ENCODE results near the gene MORN1. TPM values are rescaled to one million over a fixed set of nuclear protein-coding genes. Genes with fewer than 3 reads are reported as not detected.

The MORN1 gene
- total and polyA plus RNA-seq, 2 donors (not counting 3 experiments of a cell fraction or from before 2014, with no cell fraction given): 4.3 to 6.4 TPM

GRCh38 chr1:2427051-2427450, 35.7 kb upstream of the MORN1 start:
- FAIRE-seq (no peak), DNase-seq (ENCODE audit: low read depth, low spot score) (no peak)
- Histone ChIP-seq H3K4me1 (ENCODE audit: control insufficient read depth, extremely low read depth, insufficient read depth, low read length) (no peaks in the 10 kb centered on the region), H3K9me3 (replicated peaks; ENCODE audit: control insufficient read depth, insufficient read depth, low read length) (no peaks in the 10 kb centered on the region), H2AFZ (ENCODE audit: low read depth, low read length) (no peak overlapping the region), H3K27me3 (ENCODE audit: control insufficient read depth in 2 of 2, insufficient read depth in 2 of 2, low read length in 2 of 2) (no peaks in the 10 kb centered on the region), H3K4me2 (ENCODE audit: insufficient read depth, low read length) (no peak overlapping the region), H4K20me1 (replicated peaks; ENCODE audit: control insufficient read depth, extremely low read depth, insufficient read depth, low read length) (no peaks in the 10 kb centered on the region), H3K9ac (replicated peaks; ENCODE audit: extremely low read depth, insufficient read depth, low read length) (no peak overlapping the region), H3K9me1 (replicated peaks; ENCODE audit: control insufficient read depth, extremely low read depth, insufficient read depth, low read length) (no peaks in the 10 kb centered on the region), H3K4me3 (replicated peaks in 1 of 3; ENCODE audit: insufficient read depth in 1 of 3, low read depth in 1 of 3, low read length in 3 of 3) (no peak overlapping the region), H3K27ac (ENCODE audit: insufficient read depth, low read depth, low read length) (no peak overlapping the region), H3K79me2 (ENCODE audit: control insufficient read depth, insufficient read depth, low read length) (no peaks in the 10 kb centered on the region), H3K36me3 (ENCODE audit: control insufficient read depth in 2 of 2, extremely low read depth in 1 of 2, insufficient read depth in 2 of 2, low read length in 2 of 2) (no peaks in the 10 kb centered on the region)
- TF ChIP-seq MYC (IDR thresholded peaks at IDR 0.05; ENCODE audit: low read depth, low read length) (no peak), MAX (IDR thresholded peaks at IDR 0.05; ENCODE audit: insufficient read depth, insufficient read length) (no peak), POLR2A (IDR thresholded peaks at IDR 0.05; ENCODE audit: low read depth, low read length) (no peak), CTCF (IDR thresholded peaks at IDR 0.05; ENCODE audit: extremely low read depth in 1 of 2, insufficient read depth in 1 of 2, low read depth in 1 of 2, low read length in 2 of 2) (no peak), POLR2AphosphoS5 (IDR thresholded peaks at IDR 0.05; ENCODE audit: insufficient read depth, low read depth, low read length) (no peak), JUN (IDR thresholded peaks at IDR 0.05; ENCODE audit: borderline replicate concordance, insufficient read depth, insufficient read length, low read depth) (no peak), GATA2 (IDR thresholded peaks at IDR 0.05; ENCODE audit: insufficient read depth, insufficient read length, low read depth, low read length) (no peak), FOS (IDR thresholded peaks at IDR 0.05; ENCODE audit: borderline replicate concordance, insufficient read depth, low read length) (no peak), EZH2 (IDR thresholded peaks at IDR 0.05; ENCODE audit: borderline replicate concordance, low read depth, low read length, severe bottlenecking) (no peak)
- dilution Hi-C loops (cut with MboI; ENCODE audit: extremely low pct_ligation_motif_present, low sequenced_read_pairs): no loop called here
- BruUV-seq (replicated peaks): no TSS peak
- ChIA-PET POLR2A (no interaction called here), CTCF (interaction anchor here (1.3 kb wide), 1 partner anchor 253 kb away, joined by 3 read pairs; no protein-coding TSS in a partner anchor)
- intact Hi-C loops (cut with micrococcal nuclease): no loop called here
